Hepatocyte (in vitro differentiated cells): ENCODE results near the gene C6orf132.

Experiments
- EZH2phosphoT487 ChIP-seq: fragments of 200-600 bp; sonication (generic); IDR thresholded peaks from one replicate; pipeline ENCODE4 v1.6.1; 2018; ENCODE audit warnings: antibody characterized with exemption, mild to moderate bottlenecking, low read depth, moderate library complexity; ENCODE audit not compliant: unreplicated experiment, severe bottlenecking
- TF ChIP-seq, protein P1 (sequence below): fragments of 200-600 bp; sonication (generic); IDR thresholded peaks from 2 replicates; pipeline ENCODE4 v1.5.1; 2016; ENCODE audit warnings: antibody characterized with exemption, mild to moderate bottlenecking; ENCODE audit not compliant: poor library complexity

DNA sequence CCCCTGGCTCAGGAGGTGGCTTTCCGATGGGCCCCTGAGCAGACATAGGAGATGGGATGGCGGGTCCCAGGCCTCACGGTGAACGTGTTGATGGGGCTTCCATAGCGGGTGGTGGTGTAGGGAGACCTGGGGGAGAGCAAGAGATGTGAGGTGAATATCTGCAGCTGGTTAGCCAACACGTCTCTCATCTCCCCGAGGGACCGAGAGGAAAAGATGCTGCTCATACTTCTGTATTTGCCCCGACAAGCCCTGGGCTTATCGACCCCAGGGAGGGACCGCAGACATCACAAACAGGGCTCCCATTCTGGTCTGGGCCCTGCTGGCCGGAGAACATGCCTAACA lies 38.7 kb downstream of the C6orf132 start:
- TF ChIP-seq, protein P1, sequence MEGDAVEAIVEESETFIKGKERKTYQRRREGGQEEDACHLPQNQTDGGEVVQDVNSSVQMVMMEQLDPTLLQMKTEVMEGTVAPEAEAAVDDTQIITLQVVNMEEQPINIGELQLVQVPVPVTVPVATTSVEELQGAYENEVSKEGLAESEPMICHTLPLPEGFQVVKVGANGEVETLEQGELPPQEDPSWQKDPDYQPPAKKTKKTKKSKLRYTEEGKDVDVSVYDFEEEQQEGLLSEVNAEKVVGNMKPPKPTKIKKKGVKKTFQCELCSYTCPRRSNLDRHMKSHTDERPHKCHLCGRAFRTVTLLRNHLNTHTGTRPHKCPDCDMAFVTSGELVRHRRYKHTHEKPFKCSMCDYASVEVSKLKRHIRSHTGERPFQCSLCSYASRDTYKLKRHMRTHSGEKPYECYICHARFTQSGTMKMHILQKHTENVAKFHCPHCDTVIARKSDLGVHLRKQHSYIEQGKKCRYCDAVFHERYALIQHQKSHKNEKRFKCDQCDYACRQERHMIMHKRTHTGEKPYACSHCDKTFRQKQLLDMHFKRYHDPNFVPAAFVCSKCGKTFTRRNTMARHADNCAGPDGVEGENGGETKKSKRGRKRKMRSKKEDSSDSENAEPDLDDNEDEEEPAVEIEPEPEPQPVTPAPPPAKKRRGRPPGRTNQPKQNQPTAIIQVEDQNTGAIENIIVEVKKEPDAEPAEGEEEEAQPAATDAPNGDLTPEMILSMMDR = no peak
- TF ChIP-seq EZH2phosphoT487 = no peak
